Bronchus fibroblast of lung (primary cell): ENCODE results near the gene KLHL8. TPM values are rescaled to one million over a fixed set of nuclear protein-coding genes. Genes with fewer than 3 reads are reported as not detected.

ENCODE experiments used
- total RNA-seq: library from RNA; depleted of rRNA; stranded (reverse); fragments of >200 nt; gene quantifications from 2 replicates; pipeline ENCODE4 v1.2.3, GENCODE V29; 2015

Gene KLHL8
- 2.7 and 2.8 TPM in 2 replicates for total RNA-seq

GRCh38 chr4:87220094-87220822 is at the start of gene KLHL8:
Gene KLHL8 (minus strand): TSS chr4:87220618. CDS start chr4:87195539, 25,079 bp downstream.

Other genes starting within 250 kb of the KLHL8 start
- gene HSD17B13, start 102.3 kb upstream of the KLHL8 start, total RNA-seq = under 0.01 TPM in 1 of 2 replicates, not detected in the other
- 21.1 and 30.1 TPM in 2 replicates for gene HSD17B11, start 170.6 kb upstream of the KLHL8 start, total RNA-seq
- 10.6 and 14.3 TPM in 2 replicates for gene NUDT9, start 202.0 kb upstream of the KLHL8 start, total RNA-seq